CD1c-positive myeloid dendritic cell (primary cell): ENCODE measurements around the gene BHLHA15.

Source experiments
- DNase-seq: peaks from one replicate; pipeline ENCODE4 v3.0.0-alpha.2; 2016; ENCODE audit errors: extremely low spot score

Gene BHLHA15

DNA sequence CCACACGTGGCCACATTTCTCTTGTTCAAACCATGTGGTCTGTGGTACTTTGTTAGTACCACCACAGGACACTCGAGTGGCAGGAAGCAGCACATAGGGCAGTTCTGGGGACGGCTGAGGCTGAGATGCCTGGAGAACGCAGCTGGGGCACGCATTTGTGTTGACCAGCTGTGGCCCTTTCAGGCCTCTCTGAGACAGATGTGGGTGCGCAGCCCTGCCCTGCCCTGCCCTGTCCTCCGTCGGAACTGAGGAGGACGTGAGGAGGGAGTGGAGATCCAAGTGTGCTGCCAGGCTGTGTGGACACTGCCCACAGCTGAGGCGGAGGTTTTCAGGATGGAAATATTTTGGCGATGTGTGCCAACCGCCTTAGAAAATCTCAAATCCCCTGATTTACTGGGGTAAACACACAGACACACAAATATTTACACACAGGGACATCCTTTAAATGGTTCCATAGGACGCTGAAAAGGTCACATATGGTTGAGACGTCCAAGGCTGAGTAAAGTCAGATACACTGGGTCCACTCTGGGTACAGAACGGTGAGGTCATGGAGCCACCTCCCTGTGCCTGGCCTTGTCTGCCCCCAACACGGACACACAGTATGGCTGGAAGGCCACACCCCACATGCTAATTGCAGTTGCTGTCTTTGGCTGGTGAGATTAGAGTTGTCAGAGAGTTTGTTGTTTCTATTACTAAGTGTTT, 14.8 kb downstream of the BHLHA15 start:
- no peak for DNase-seq

DNA sequence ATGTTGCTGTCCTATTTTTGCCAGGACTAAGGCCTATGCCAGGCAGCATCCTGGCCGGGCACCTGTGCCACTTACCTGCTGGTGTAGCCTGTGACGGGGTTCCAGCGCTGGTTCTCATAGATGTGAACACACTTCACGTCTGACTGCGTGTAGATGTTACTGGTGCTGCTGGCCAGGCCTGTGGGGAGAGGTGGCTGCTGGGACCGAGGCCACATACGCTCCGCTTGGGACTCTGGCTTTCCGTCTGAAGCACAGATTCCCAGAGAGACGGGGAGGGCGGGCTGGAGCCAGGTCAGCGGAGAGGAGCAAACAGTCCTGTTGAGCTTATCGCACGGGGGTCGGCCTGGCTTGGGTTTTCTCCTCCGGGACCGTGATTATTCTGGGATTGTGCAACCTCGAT, 16.7 kb downstream of the BHLHA15 start:
- no peak for DNase-seq

DNA sequence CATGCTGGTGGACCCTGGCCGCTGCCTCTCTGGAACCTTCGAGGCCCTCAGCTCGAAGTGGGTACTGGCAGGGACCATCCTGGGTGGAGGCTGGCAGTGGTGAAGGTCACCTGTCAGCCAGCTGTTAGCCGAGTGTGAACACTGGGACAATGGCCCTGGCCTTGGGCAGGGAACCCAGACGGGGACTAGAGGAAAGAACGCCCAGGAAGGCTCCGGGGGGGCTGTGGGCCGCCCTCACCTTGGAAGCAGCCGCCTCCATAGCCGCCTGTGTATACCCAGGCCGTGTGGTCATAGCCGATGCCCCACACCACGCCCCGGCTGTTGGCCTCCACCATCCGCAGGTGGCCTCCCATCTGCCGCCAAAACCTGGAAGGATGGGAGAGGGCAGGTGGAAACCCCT, 17.6 kb downstream of the BHLHA15 start:
- DNase-seq, result no peak

DNA sequence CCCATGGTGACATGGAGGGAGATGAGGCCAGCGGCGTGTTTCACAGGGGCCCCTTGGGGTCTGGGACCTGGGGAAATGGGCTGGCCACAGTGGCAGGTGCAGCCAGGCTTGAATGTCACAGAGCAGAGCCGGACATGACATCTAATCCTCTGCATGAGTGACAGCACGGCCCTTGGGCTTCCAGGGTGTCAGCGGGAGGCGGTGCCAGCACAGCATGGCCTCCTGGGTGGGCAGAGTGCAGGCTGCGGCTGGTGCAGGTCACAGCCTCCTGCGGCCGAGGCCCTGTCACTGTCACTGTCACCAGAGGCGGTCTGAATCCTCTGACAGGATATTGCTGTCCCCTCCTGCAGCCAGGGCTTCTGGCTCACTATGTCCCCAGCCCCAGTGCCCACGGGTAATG, 18.2 kb downstream of the BHLHA15 start:
- DNase-seq, result no peak

DNA sequence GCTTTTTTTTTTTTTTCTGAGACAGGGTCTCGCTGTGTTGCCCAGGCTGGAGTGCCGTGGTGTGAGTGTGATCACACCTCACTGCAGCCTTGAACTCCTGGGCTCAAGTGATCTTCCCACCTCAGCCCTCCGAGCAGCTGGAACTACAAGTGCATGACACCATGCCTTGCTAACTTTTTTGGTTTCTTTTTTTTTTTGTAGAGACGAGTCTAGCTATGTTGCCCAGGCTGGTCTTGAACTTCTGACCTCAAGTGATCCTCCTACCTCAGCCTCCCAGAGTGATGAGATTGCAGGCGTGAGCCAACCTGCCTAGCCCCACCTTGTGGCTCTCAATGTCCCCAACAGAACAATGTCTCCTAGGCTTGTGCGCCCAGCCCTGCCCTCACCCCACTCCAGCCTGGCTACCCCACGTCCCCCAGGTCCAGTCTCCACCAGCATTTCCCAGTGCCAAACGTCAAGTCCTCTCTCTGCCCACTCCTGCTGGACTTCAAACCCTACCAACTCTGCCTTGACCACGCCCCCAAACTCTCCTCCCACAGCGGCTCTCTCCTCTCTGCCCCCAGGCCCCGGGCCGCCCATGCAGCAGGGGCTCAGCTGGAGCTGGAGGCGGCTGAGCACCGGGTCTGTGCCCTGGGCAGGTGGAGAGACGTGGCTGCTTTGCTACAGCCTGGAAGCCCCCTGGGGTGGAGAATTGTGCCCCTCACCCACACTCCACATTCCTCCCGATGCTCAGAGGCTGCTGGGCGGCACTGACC, 18.9 kb downstream of the BHLHA15 start:
- no peak for DNase-seq

DNA sequence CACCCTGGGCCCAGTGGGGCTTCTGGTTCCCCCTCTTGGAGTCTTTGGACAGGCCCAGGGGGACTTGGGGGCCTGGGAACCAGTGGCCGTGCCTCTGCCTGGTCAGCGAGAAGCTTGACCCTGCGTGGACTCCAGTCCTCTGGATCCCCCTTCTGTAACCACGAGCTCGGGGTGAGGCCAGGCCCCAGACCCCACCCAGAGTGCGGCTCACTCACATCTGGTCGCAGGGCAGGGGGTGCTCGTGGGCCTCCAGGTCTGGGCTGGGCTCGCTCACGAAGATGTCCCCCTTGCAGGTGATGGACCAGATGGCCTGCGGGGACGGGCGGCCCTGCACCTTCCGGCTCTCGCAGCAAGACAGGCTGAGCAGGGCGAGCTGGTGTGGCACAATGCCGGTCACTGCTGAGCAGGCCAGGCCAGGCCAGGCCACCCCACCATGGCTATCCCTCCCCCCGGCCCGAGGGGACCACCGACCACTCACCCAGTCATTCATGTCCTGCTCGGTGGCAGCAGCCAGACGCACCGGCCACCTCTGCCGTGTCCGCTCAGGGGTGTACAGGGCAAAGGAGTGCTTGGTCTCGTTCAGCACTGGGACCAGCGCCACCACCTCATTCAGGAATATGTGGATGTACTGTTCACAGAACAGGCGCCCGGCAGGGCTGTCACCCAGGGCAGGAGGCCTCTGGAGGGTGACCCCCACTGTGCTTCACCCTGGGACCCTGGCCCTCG, 19.7 kb downstream of the BHLHA15 start:
- no peak for DNase-seq

DNA sequence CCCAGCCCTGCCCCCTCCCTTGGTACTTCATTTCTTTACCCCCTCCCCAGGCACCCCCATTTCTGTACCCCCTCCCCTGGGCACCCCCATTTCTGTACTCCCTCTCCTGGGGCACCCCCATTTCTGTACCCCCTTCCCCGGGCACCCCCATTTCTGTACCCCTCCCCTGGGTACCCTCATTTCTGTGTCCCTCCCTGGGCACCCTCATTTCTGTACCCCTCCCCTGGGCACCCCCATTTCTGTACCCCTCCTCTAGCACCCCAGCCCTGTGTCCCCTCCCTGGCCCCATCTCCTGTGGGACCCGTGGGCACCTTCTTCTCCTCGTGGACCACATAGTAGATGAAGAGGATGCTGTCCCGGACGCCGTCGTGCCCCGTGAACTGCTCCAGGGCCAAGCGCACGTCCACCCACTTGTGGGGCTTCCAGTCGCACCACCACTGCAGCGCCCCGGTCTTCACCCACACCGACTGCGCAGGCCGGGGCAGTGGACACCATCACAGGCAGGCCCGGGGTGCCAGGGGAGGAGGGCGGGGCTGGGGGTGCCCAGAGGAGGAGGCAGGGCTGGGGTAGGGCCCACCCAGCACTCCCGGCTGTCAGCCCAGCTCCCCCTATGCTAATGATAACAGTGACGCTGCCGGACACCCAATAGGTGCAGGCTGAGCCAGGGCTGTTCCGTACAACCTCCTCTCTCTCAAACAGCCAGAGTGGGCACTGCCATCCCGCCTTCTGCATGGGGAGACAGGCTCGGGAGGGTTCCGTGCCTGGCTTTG, 20.4 kb downstream of the BHLHA15 start:
- no peak for DNase-seq

DNA sequence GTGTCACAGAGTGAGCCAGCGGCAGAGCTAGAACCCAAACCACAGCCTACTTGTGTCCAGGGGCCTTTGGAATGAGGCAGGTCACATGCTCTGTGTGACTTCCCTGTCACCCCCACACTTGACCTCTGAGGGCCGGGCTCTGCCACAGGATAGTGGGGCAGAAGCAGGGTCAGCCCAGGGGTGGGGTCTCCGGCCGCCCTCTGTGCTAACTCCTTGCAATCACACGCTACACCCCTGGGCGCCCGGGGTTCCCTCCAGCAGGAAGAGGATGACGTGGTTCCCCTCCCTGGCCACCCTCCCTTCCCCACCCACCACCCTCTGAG, 21.0 kb downstream of the BHLHA15 start:
- no peak for DNase-seq

DNA sequence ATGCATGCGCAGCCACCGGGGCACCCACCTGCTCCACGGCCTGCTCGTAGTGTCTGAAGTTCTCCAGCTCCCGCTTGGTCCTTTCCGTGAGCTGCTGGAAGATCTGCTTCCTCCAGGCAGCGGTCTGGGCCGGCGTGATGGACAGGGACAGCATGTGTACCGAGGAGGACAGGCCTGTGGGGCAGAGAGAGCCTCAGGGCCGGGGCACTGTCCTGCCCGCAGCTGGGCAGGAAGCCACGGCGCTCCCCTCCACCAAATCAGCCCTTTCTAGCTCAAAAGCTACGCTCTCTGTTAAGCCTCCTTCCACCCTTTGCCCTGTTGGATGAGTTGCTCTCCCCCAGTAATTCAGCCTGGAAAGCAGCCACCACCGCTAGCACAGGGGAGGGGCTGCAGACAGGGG, 21.6 kb downstream of the BHLHA15 start:
- no peak for DNase-seq

DNA sequence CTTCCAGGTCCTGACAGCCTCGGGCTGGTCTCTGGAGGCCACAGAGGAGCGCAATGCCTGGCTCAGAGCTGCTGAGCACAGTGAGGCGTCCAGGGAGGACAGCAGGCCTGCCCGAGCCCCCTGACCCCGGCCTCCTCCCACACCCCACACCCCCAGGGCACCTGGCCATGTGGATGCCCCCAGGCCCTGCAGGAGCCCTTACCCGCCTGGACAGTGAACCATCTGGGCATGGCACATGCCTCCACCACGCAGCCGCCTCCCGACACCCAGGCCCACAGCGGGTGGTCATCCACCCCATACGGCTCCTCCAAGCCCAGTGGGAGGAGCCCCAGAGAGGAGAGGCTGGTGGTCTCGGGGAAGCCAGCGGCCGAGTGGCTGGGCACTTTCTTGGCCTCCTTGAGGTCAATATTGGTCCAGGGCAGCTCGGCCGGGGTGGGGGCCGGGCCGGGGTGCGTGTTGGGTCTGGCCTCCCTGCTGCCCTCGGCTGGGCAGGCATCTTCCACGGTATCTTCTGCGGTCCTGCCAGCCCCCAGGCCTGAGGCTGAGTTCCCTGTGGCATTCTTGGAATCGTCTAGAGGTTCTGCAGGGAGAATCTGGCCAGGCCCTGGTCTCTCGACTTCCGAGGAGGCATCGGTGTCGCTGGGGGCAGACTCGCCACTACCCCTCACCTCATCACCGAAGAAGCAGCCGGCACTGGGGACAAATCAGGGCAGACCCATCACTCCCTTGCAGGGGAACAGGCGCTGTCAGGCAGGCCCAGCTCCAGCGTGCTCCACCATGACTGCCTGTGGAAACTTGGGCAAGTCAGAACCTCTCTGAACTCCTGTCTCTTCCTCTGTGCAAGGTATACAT, 22.2 kb downstream of the BHLHA15 start:
- DNase-seq, result no peak

DNA sequence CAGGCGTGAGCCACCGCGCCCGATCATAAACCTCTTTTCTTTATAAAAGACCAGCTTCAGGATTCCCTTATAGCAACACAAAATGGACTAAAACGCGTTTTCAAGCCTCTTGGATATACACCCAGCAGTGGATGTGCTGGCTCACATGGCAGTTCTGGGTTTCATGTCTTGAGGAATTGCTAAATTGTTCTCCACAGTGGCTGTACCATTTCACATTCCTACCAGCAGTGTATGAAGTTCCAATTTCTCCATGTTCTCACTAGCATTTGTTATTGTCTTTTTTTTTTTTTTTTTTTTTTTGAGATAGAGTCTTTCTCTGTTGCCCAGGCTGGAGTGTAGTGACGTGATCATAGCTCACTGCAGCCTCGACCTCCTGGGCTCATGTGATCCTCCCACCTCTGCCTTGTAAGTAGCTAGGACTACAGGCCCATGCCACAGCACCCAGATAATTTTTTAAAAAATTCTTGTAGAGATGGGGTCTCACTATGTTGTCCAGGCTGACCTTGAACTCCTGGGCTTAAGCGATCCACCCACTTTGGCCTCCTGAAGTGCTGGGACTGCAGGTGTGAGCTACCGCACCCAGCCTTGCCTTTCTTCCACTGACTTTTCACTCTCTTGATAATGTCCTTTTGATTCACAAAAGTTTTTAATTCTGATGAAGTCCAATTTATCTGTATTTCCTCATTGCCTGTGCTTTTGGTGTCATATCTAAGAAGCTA, 23.3 kb downstream of the BHLHA15 start:
- no peak for DNase-seq

DNA sequence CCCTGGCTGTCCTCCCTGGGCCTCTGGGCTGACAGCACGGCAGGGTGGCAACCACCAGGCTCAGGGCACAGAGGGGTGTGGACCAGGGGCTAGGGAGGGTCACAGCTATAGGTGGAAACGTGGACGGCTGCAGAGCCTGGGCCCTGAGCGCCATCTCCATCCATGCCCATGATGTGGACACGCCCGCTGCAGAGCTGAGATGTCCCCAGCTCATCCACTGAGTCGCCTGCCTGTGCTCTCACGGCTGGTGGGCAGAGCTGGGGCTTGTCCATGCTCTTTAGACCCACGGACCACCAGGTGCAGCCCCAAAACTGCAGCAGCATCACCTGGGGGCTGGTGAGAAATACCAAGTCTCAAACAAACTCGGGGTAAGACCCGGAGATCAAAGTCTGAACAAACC, 24.7 kb downstream of the BHLHA15 start:
- DNase-seq, result no peak

DNA sequence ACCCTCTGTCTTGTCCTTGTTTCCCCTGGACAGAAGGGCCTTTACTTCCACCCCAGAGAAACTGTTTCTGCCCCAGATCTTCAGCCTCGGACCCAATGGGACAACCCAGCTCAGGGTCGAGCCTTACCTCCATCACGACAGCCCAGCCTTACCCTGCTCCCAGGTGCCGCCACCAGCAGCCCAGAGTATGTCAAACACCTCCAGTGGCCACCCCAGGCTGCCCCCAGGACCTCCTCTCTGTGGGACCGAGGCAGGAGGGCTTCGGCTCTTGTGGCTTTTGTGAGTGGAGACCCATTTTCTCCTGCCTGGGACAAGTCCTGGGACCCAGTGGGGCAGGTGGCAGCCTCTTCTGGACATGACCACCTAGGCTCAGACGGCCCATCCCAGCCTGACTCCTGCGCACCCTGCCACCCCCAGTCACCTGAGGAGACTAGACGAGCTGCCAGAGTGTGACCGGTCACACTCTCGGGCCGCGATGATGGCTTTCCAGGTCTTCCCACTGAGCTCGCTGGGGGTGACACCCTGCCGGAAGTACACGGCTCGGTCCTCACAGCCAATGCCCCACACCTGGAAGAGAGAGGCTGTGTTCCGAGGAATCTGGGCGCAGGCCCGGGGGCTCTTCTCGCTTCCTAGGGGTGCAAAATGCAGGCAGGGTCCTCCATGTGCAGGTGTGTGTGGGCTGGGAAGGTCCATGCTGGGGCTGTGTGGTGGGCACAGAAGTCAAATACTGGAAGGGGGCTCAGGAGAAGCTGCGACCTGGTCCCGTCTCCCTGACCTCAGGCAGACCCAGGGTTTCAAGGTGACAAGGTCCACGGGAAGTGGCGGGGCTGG, 25.3 kb downstream of the BHLHA15 start:
- DNase-seq, result no peak

DNA sequence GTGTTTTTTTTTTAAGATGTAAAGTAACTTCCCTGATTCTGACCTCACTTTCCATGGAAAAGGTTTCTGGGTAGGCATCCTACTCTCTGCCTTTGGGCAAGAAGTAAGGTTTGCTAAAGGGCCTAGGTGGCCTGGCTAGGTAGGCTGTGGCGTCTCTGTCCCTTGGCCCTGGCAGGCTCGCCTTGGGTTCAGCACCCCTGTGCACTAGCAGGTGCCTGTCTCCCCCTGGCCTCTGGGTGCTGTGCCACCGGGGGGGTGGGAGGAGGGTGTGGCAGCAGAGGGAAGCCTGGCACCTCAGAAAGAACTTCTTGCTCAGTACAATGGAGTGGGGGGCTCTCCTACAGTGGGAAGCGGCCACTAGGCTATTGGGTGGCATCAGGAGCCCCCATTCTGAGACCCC, 26.8 kb downstream of the BHLHA15 start:
- DNase-seq, result no peak

DNA sequence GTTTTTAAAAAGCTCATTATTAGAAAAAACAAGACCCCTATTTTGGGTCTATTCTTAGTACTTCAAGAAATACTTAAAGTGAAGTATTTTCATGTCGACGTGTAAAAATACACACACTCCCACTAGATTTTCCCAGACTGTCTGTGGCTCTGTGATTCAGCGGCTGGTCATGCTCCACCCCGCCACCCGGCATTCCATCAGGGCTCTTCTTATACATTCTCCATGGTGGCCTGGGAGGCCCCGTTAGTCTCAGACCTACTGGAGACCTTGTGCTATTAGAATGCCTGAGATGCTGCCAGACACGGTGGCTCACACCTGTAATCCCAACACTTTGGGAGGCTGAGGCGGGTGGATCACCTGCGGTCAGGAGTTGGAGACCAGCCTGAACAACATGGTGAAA, 27.7 kb downstream of the BHLHA15 start:
- DNase-seq, result no peak

DNA sequence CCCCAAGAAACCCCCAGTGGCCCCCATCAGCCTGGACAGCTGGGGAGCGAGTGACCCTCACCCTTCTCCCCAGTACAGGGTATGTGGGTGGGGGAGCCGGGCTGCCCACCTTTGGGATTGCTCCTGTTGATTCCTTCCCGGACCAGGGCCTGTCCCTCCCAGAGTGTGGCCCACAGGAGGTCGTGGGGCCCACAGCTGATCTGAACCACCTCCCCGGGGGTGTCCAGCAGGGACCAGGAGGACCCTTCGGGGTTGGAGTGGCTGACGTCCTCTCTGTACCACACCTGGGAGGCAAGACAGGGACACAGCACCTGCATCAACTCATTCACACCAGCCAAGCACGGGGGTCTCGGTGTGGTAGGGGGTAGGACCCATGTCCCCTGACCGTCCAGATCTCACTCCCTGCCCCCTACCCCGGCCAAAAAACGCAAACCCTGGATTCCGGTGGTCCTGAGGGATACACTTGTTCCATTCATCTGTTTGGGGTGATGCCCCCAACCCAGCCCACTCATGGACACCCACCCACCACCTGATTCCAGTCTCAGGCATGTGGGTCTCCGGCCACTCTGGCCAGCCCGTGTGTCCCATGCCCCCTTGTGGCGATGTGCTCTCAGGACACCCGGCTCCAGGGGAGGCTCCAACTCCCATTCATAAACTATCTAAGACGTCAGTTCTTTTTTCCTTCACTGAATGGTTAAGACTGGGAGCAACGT, 29.9 kb downstream of the BHLHA15 start:
- DNase-seq, result peak; percentile 20

DNA sequence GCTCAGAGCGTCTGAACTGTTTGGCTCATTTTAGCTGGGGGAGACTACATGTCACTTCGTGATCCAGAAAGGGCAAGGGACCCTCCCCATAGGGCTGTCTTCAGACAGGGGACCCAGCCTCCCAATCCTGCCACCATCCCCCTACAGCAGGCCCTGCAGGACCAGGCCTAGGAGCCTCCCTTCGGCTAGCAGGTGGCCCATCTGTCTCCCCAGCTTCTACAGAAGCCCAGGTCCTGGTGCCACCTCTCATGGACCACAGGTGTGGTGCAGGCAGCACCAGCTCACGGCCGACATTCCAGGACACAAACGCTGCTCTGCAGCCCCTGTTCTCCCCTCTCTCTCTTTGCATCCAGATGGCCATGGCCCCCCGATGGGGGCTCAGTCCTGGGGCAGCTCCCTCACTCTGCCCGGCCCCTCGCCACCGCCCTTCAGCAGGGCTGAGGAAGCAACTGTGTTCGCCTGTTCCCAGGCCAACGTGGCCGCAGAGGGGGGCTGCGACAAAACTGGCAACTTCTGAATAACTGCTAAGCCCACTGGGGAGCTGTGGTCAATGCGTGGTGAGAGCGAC, 30.5 kb downstream of the BHLHA15 start:
- DNase-seq, result no peak

DNA sequence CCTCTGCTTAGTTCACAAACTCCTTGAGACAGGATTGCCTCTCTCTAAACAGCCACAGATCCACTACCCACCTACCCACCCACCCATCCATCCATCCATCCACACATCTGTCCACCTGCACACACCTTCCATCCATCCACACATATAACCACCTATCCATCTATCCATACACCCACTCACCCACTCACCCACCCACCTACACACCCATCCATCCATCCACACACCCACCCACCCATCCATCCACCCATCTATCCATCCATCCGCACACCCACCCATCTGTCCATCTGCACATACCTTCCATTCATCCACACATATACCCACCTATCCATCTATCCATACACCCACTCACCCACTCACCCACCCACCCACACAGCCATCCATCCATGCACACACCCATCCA, 31.1 kb downstream of the BHLHA15 start:
- no peak for DNase-seq

DNA sequence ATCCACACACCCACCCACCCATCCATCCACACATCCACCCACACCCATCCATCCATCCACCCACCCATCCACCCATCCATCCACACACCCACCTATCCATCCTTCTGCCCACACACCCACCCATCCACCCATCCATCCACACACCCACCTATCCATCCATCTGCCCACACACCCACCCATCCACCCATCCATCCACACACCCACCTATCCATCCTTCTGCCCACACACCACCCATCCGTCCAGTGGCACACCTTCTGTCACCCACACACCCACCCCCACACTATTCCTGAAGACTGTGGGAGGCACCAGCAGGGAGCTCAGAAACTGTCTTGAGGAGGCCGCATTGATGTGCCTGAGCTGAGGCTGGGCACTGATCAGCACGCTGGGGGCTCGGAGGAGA, 31.7 kb downstream of the BHLHA15 start:
- no peak for DNase-seq
